A549 (cell line): Measurements from ENCODE around the gene FAH.

Source experiments
- CHD2 ChIP-seq: fragments of 150-350 bp; IDR thresholded peaks from 2 replicates; pipeline ENCODE4 v1.6.1; 2014; ENCODE audit warnings: low read length; ENCODE audit not compliant: partially characterized antibody
- CHD4 ChIP-seq: fragments of 200-600 bp; sonication (generic); IDR thresholded peaks from 2 replicates; pipeline ENCODE4 v1.6.1; 2016; ENCODE audit warnings: antibody characterized with exemption, mild to moderate bottlenecking, borderline replicate concordance
- CTCF ChIP-seq: fragments of >200 bp; sonication (Bioruptor Twin); formaldehyde crosslinking; IDR thresholded peaks from 3 replicates; pipeline ENCODE4 v1.5.1; 2016
- RAD21 ChIP-seq, 2 experiments: fragments of >200 bp in 1 of 2; sonication (Bioruptor Twin) in 1 of 2; formaldehyde crosslinking in 1 of 2; IDR thresholded peaks in 1 of 2; conservative IDR thresholded peaks in 1 of 2; 2 replicates in 1 of 2; 3 replicates in 1 of 2; pipeline ENCODE4 v1.6.1; 2012 to 2018; ENCODE audit warnings: inconsistent platforms in 1 of 2
- SREBF2 ChIP-seq: fragments of 450-650 bp; IDR thresholded peaks from 2 replicates; pipeline ENCODE4 v1.6.1; 2014; ENCODE audit warnings: mild to moderate bottlenecking, moderate library complexity
- USF2 ChIP-seq: fragments of 450-650 bp; IDR thresholded peaks from 2 replicates; pipeline ENCODE4 v1.6.1; 2014; ENCODE audit warnings: antibody characterized with exemption
- TF ChIP-seq, protein P1 (sequence below): fragments of 150-350 bp; IDR thresholded peaks from 2 replicates; pipeline ENCODE4 v1.6.1; 2014; ENCODE audit warnings: low read depth, mild to moderate bottlenecking, low read length

DNA sequence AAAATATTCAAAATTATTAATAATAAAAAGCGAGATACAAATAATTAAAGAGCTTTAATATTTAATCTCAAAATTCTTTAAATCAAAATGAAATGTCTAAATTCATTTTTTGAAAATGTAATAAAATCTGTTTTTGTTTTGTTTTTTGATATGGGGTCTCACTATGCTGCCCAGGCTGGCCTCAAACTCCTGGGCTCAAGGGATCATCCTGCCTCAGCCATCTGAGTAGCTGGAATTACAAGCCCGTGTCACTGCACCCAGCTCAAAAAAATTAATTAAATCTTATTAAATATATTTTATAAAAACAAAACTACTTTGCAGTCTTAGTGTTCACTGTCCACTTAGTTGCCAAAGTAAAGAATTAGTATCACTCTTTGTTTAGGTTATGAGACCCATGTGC is 38.4 kb downstream of the FAH start:
- TF ChIP-seq RAD21 (conservative IDR thresholded peaks at IDR 0.05 in 1 of 2, IDR thresholded peaks at IDR 0.05 in 1 of 2), result no peak
- no peak for TF ChIP-seq CTCF
- TF ChIP-seq SREBF2, result no peak
- no peak for TF ChIP-seq CHD4
- no peak for TF ChIP-seq CHD2
- no peak for TF ChIP-seq USF2
- TF ChIP-seq, protein P1, sequence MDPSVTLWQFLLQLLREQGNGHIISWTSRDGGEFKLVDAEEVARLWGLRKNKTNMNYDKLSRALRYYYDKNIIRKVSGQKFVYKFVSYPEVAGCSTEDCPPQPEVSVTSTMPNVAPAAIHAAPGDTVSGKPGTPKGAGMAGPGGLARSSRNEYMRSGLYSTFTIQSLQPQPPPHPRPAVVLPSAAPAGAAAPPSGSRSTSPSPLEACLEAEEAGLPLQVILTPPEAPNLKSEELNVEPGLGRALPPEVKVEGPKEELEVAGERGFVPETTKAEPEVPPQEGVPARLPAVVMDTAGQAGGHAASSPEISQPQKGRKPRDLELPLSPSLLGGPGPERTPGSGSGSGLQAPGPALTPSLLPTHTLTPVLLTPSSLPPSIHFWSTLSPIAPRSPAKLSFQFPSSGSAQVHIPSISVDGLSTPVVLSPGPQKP, result no peak
